Nephron progenitor cell (in vitro differentiated cells): ENCODE measurements around the gene ALK.
A peak's percentile ranks its signal among the peaks of the same experiment; 100 is the strongest.

Experiments
- DNase-seq: peaks from one replicate; pipeline ENCODE4 v3.0.0; 2021
- H3K27ac Mint-ChIP-seq: 2 replicates; pipeline ENCODE4 v1.8.0; 2021; ENCODE audit warnings: mild to moderate bottlenecking, moderate library complexity, mixed read lengths
- H3K27me3 Mint-ChIP-seq: 2 replicates; pipeline ENCODE4 v1.8.0; 2021; ENCODE audit warnings: mild to moderate bottlenecking, low read depth, mixed read lengths; ENCODE audit not compliant: poor library complexity
- H3K36me3 Mint-ChIP-seq: 2 replicates; pipeline ENCODE4 v1.8.0; 2021; ENCODE audit warnings: low read depth, mixed read lengths
- H3K4me1 Mint-ChIP-seq: 2 replicates; pipeline ENCODE4 v1.8.0; 2021; ENCODE audit warnings: mixed read lengths
- H3K4me3 Mint-ChIP-seq: 2 replicates; pipeline ENCODE4 v1.8.0; 2021; ENCODE audit warnings: mild to moderate bottlenecking, moderate library complexity, mixed read lengths
- H3K9me3 Mint-ChIP-seq: 2 replicates; pipeline ENCODE4 v1.8.0; 2021; ENCODE audit warnings: mild to moderate bottlenecking, moderate library complexity, mixed read lengths
- CTCF ChIP-seq: fragments of 200-600 bp; sonication (generic); IDR thresholded peaks from 2 replicates; pipeline ENCODE4 v1.5.0; 2021; ENCODE audit warnings: antibody characterized with exemption

Gene ALK

GRCh38 chr2:29229640-29230039, 691.7 kb downstream of the ALK start:
- H3K9me3 Mint-ChIP-seq, result no peaks in the 10 kb centered on the region
- no peak overlapping the region for H3K4me3 Mint-ChIP-seq
- no peaks in the 10 kb centered on the region for H3K36me3 Mint-ChIP-seq
- H3K4me1 Mint-ChIP-seq, result peaks cover 35% of the 10 kb centered on the region
- H3K27me3 Mint-ChIP-seq, result peaks cover 15% of the 10 kb centered on the region
- DNase-seq, result no peak
- TF ChIP-seq CTCF, result no peak
- no peak overlapping the region for H3K27ac Mint-ChIP-seq

GRCh38 chr2:29228947-29229346, 692.4 kb downstream of the ALK start:
- Mint-ChIP-seq H3K27me3 (peaks cover 15% of the 10 kb centered on the region), H3K27ac (no peak overlapping the region), H3K4me1 (peaks cover 35% of the 10 kb centered on the region), H3K36me3 (no peaks in the 10 kb centered on the region), H3K4me3 (no peak overlapping the region), H3K9me3 (no peaks in the 10 kb centered on the region)
- no peak for TF ChIP-seq CTCF
- DNase-seq, result no peak

- Mint-ChIP-seq H3K9me3 (no peaks in the 10 kb centered on the region), H3K4me3 (no peak overlapping the region), H3K4me1 (peaks cover 29% of the 10 kb centered on the region), H3K27ac (no peak overlapping the region), H3K36me3 (no peaks in the 10 kb centered on the region), H3K27me3 (peaks cover 12% of the 10 kb centered on the region)
- TF ChIP-seq CTCF, result no peak
- no peak for DNase-seq
Measured at GRCh38 chr2:29227935-29228675, 693.3 kb downstream of the ALK start.

- Mint-ChIP-seq H3K27ac (no peak overlapping the region), H3K4me3 (no peak overlapping the region), H3K36me3 (no peaks in the 10 kb centered on the region), H3K9me3 (no peaks in the 10 kb centered on the region), H3K4me1 (peaks cover 24% of the 10 kb centered on the region), H3K27me3 (peaks cover 16% of the 10 kb centered on the region)
- no peak for TF ChIP-seq CTCF
- no peak for DNase-seq
Measured at GRCh38 chr2:29226808-29227207, 694.6 kb downstream of the ALK start.

- no peak for DNase-seq
- TF ChIP-seq CTCF, result no peak
- Mint-ChIP-seq H3K4me3 (no peak overlapping the region), H3K4me1 (peaks cover 20% of the 10 kb centered on the region), H3K27me3 (peaks cover 13% of the 10 kb centered on the region), H3K27ac (no peak overlapping the region), H3K9me3 (no peaks in the 10 kb centered on the region), H3K36me3 (no peaks in the 10 kb centered on the region)
Measured at GRCh38 chr2:29226375-29226774, 695.0 kb downstream of the ALK start.

GRCh38 chr2:29225814-29226213, 695.6 kb downstream of the ALK start:
- H3K27me3 Mint-ChIP-seq, result peaks cover 11% of the 10 kb centered on the region
- DNase-seq, result no peak
- H3K4me1 Mint-ChIP-seq, result peaks cover 17% of the 10 kb centered on the region
- no peaks in the 10 kb centered on the region for H3K9me3 Mint-ChIP-seq
- peak overlapping the region; percentile 46 for H3K27ac Mint-ChIP-seq
- no peak for TF ChIP-seq CTCF
- no peak overlapping the region for H3K4me3 Mint-ChIP-seq
- no peaks in the 10 kb centered on the region for H3K36me3 Mint-ChIP-seq
